Lower lobe of right lung (tissue), 2 donors: ENCODE results near the gene S1PR5. TPM values are rescaled to one million over a fixed set of nuclear protein-coding genes. Genes with fewer than 3 reads are reported as not detected.

Experiments used
- ATAC-seq, 2 donors: fragments of 200-7000 bp; cut with Tn5 transposase; one replicate each; pipeline ENCODE4 v1.9.1; 2020 to 2022; ENCODE audit warnings: mild to moderate bottlenecking in 2 of 2, moderate library complexity in 2 of 2
- DNase-seq: peaks from one replicate; pipeline ENCODE4 v3.0.0-alpha.2; 2020
- H3K27ac ChIP-seq: fragments of 200-600 bp; one replicate; pipeline ENCODE4 v1.8.0; 2022
- H3K27me3 ChIP-seq: fragments of 200-600 bp; one replicate; pipeline ENCODE4 v1.8.0; 2022; ENCODE audit warnings: low read depth
- H3K36me3 ChIP-seq: fragments of 200-600 bp; one replicate; pipeline ENCODE4 v1.8.0; 2022; ENCODE audit warnings: mild to moderate bottlenecking
- H3K4me1 ChIP-seq: fragments of 200-600 bp; one replicate; pipeline ENCODE4 v1.8.0; 2022
- H3K4me3 ChIP-seq: fragments of 200-600 bp; one replicate; pipeline ENCODE4 v1.8.0; 2022; ENCODE audit warnings: mild to moderate bottlenecking
- H3K9me3 ChIP-seq: fragments of 200-600 bp; one replicate; pipeline ENCODE4 v1.8.0; 2022
- intact Hi-C: fragments of 100-400 bp; cut with DNase I; formaldehyde crosslinking; loops from one replicate; pipeline ENCODE4 v1.11.0; 2022
- total RNA-seq: library from RNA; stranded (reverse); fragmentation: NEBNext Ultra II Directional; extraction: Animal tissue kit (Norgen Biotek cat#: 25700); gene quantifications from one replicate; pipeline ENCODE4 v1.2.1, GENCODE V29; 2021
- TF ChIP-seq, protein P1 (sequence below): fragments of 200-600 bp; IDR thresholded peaks from one replicate; pipeline ENCODE4 v1.8.0; 2022; ENCODE audit warnings: antibody characterized with exemption, mild to moderate bottlenecking
- donor health status: DM: no; HTN: yes; CAD: no; lungs with severe emphysema.

The S1PR5 gene
- total RNA-seq, 1 donor from 2014 or later = 2.4 TPM

DNA sequence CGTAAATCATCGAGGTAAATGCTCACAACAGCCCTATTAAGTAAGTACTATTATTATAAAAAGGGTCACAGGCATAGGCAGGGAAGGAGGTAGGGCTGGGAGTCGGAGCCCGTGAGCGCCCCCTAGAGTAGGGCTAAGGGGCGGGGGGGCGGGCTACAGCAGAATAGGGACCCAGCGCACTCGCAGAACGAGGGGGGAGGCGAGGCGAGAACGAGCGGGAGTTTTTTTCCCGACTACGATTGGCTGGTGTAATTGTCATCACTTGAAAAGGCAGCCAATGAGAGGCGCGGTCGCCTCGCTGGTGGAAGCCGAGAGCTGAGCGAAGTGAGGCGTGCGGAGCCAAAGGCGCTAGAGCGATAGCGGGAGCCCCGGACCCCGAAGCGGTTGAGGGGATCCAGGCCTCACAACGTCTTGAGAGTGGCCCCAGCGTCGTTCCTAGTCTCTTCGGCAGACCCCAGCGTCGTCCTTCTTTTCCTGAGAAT lies 38.3 kb downstream of the S1PR5 start:
- Histone ChIP-seq H3K9me3 (no peaks in the 10 kb centered on the region), H3K4me3 (peak overlapping the region; percentile 53), H3K4me1 (peaks cover 8% of the 10 kb centered on the region), H3K27me3 (no peaks in the 10 kb centered on the region), H3K36me3 (no peaks in the 10 kb centered on the region), H3K27ac (no peak overlapping the region)
- TF ChIP-seq, protein P1, sequence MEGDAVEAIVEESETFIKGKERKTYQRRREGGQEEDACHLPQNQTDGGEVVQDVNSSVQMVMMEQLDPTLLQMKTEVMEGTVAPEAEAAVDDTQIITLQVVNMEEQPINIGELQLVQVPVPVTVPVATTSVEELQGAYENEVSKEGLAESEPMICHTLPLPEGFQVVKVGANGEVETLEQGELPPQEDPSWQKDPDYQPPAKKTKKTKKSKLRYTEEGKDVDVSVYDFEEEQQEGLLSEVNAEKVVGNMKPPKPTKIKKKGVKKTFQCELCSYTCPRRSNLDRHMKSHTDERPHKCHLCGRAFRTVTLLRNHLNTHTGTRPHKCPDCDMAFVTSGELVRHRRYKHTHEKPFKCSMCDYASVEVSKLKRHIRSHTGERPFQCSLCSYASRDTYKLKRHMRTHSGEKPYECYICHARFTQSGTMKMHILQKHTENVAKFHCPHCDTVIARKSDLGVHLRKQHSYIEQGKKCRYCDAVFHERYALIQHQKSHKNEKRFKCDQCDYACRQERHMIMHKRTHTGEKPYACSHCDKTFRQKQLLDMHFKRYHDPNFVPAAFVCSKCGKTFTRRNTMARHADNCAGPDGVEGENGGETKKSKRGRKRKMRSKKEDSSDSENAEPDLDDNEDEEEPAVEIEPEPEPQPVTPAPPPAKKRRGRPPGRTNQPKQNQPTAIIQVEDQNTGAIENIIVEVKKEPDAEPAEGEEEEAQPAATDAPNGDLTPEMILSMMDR = peak; percentile 88
- ATAC-seq (peak; percentile 94 to 96), DNase-seq (peak; percentile 91)
- intact Hi-C loops = no loop called here

DNA sequence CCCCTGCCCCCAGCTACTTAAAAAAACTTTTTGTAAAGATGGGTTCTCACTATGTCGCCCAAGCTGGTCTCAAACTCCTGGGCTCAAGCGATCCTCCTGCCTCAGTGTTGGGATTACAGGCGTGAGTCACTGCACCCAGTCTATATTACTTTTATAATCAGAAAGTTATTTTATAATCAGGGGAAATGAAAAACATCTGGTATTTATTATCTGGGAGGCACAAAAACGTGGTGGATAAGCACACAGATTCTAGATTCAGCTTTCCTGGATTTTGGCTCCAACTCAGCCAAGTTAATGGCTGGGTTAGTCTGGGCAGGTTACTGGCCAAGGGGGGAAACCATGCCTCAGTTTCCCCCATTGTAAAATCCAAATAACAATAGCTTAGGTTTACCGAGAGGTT lies 38.8 kb downstream of the S1PR5 start:
- no peaks in the 10 kb centered on the region for H3K27me3 ChIP-seq
- peak overlapping the region; percentile 53 for H3K4me3 ChIP-seq
- H3K4me1 ChIP-seq = peaks cover 8% of the 10 kb centered on the region
- H3K9me3 ChIP-seq = no peaks in the 10 kb centered on the region
- intact Hi-C loops = no loop called here
- ATAC-seq (no peak), DNase-seq (no peak)
- no peaks in the 10 kb centered on the region for H3K36me3 ChIP-seq
- TF ChIP-seq, protein P1 = no peak
- no peak overlapping the region for H3K27ac ChIP-seq

- TF ChIP-seq, protein P1 = no peak
- Histone ChIP-seq H3K4me3 (no peak overlapping the region), H3K27ac (no peak overlapping the region), H3K4me1 (peaks cover 8% of the 10 kb centered on the region), H3K27me3 (no peaks in the 10 kb centered on the region), H3K9me3 (no peaks in the 10 kb centered on the region), H3K36me3 (no peaks in the 10 kb centered on the region)
- ATAC-seq (no peak), DNase-seq (no peak)
- intact Hi-C loops = no loop called here
Observed at GRCh38 chr19:10474962-10475451, 42.2 kb downstream of the S1PR5 start.

DNA sequence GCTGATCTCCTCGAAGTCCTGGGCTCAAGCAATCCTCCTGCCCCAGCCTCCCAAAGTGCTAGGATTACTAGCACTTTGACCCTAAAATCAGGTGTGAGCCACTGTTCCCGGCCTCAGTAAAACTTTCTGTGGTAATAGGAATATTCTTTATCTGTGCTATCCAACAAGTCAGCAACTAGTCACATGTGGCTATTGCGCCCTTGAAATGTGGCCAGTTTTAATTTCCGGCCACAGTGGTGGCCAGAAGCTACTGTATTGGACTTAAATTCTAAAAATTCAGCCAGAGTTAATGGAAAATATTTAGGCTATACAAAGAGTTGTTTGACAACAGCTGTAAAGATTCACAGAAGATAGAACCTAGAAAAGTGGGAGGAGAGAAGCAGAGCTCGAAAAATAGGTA lies 44.1 kb downstream of the S1PR5 start:
- DNase-seq = no peak

DNA sequence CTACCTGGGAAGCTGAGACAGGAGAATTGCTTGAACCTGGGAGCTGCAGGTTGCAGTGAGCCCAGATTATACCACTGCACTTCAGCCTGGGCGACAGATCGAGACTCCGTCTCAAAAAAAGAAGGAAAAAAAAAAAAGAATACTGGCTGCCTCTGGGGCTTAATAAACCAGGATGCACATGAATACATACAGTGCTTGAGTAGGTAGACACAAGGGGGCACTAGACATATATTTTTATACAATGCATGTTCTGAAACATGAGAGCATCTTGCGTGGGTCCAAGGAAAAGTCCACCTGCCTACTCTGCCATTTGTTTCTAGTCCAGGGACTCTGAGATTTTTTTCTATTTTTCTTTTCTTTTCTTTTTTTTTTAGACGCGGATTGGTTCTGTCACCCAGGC lies 45.3 kb downstream of the S1PR5 start:
- TF ChIP-seq, protein P1 = peak; percentile 23
- DNase-seq (no peak), ATAC-seq (peak in 1 of 2 donors; percentile 15)
- intact Hi-C loops = no loop called here
- Histone ChIP-seq H3K9me3 (no peaks in the 10 kb centered on the region), H3K4me3 (no peak overlapping the region), H3K36me3 (peaks cover 9% of the 10 kb centered on the region), H3K27me3 (no peaks in the 10 kb centered on the region), H3K4me1 (no peaks in the 10 kb centered on the region), H3K27ac (no peak overlapping the region)

More for the DNA sequence above, 44.1 kb downstream of the S1PR5 start:
- Histone ChIP-seq H3K27me3 (no peaks in the 10 kb centered on the region), H3K36me3 (no peaks in the 10 kb centered on the region), H3K4me3 (no peak overlapping the region), H3K27ac (no peak overlapping the region), H3K4me1 (no peaks in the 10 kb centered on the region), H3K9me3 (no peaks in the 10 kb centered on the region)
- intact Hi-C loops = no loop called here
- TF ChIP-seq, protein P1 = no peak
- ATAC-seq = no peak
